ENCODE results near the gene PUS1. TPM values are rescaled to one million over a fixed set of nuclear protein-coding genes. Genes with fewer than 3 reads are reported as not detected.

Gene PUS1
- total RNA-seq, 1 donor from 2014 or later = 5.6 TPM

Small RNAs within 50 kb of the gene (small RNA-seq; reads per million reads assigned to genes)
- gene AC131009.3 = not detected

Other genes with a start within 250 kb of the PUS1 start
- 26.4 TPM for gene SFSWAP, start 218.2 kb upstream of the PUS1 start, total RNA-seq
- gene MMP17, start 100.9 kb upstream of the PUS1 start, total RNA-seq = 25.9 TPM
- gene ULK1, start 34.7 kb upstream of the PUS1 start, total RNA-seq = 7.8 TPM
- gene EP400, start 20.7 kb downstream of the PUS1 start, total RNA-seq = 11.7 TPM
- gene DDX51, start 215.0 kb downstream of the PUS1 start, total RNA-seq = 7.6 TPM
- gene NOC4L, start 215.2 kb downstream of the PUS1 start, total RNA-seq = 6.2 TPM

All from occipital lobe (tissue), 2 donors.